H1 (cell line): ENCODE measurements around the gene PRKCZ. TPM values are rescaled to one million over a fixed set of nuclear protein-coding genes. Genes with fewer than 3 reads are reported as not detected.

Experiments
- BRCA1 ChIP-seq: IDR thresholded peaks from 2 replicates; pipeline ENCODE4 v1.6.1; 2012; ENCODE audit warnings: low read depth, low read length, improper control_type of control experiment
- CHD1 ChIP-seq: IDR thresholded peaks from 2 replicates; pipeline ENCODE4 v1.6.1; 2012; ENCODE audit warnings: low read depth, low read length, improper control_type of control experiment
- CHD7 ChIP-seq: fragments of 300-600 bp; sonication (generic); IDR thresholded peaks from 2 replicates; pipeline ENCODE4 v1.7.1; 2012; ENCODE audit warnings: low read length, moderate library complexity, mild to moderate bottlenecking, inconsistent platforms; ENCODE audit not compliant: insufficient replicate concordance
- HDAC6 ChIP-seq: IDR thresholded peaks from one replicate; pipeline ENCODE4 v1.7.1; 2012; ENCODE audit warnings: low read depth, mild to moderate bottlenecking, inconsistent platforms, low read length, moderate library complexity
- RXRA ChIP-seq: IDR thresholded peaks from 2 replicates; pipeline ENCODE4 v1.6.1; 2011; ENCODE audit warnings: low read depth, mild to moderate bottlenecking, low read length, moderate library complexity; ENCODE audit not compliant: insufficient read depth
- TCF12 ChIP-seq: IDR thresholded peaks from 2 replicates; pipeline ENCODE4 v1.6.1; 2011; ENCODE audit warnings: low read depth, mild to moderate bottlenecking, low read length
- polyA plus RNA-seq, 7 experiments: library from polyadenylated mRNA; depleted of rRNA in 3 of 7; stranded (reverse) in 5 of 7; unstranded in 2 of 7; fragments of >200 nt in 5 of 7; fragments of 200-250 nt in 2 of 7; gene quantifications; 1 replicate in 5 of 7; 2 replicates in 1 of 7; 4 replicates in 1 of 7; pipeline versions ENCODE4 v1.2.1 to v1.2.3, GENCODE V29; 2011 to 2013; ENCODE audit warnings: missing spikeins in 2 of 7, mixed read lengths in 2 of 7
- total RNA-seq: library from RNA; stranded (reverse); fragmentation: NEBNext Ultra II Directional; extraction: Animal tissue kit (Norgen Biotek cat#: 25700); gene quantifications from 2 replicates; pipeline ENCODE4 v1.2.1, GENCODE V29; 2021

PRKCZ gene
- total and polyA plus RNA-seq, 2 of the 8 experiments (the other 6 are each of a cell fraction or from before 2014, with no cell fraction given): 37.4 to 45.1 TPM

GRCh38 chr1:2042830-2043773 is 7.1 kb upstream of the PRKCZ start (continued):
- TF ChIP-seq CHD7: no peak
- TF ChIP-seq HDAC6: no peak
- TF ChIP-seq BRCA1: no peak
- TF ChIP-seq RXRA: no peak
- TF ChIP-seq TCF12: no peak
- TF ChIP-seq CHD1: no peak
- TF ChIP-seq, all 59 proteins: peak for 0
